Measurements from ENCODE around the gene TEX35.
"Not testable (repeated sequence)": the region's sequence is repeated elsewhere in the genome, so short reads cannot be mapped to it uniquely, and the experiment has no call there.

The TEX35 gene

DNA sequence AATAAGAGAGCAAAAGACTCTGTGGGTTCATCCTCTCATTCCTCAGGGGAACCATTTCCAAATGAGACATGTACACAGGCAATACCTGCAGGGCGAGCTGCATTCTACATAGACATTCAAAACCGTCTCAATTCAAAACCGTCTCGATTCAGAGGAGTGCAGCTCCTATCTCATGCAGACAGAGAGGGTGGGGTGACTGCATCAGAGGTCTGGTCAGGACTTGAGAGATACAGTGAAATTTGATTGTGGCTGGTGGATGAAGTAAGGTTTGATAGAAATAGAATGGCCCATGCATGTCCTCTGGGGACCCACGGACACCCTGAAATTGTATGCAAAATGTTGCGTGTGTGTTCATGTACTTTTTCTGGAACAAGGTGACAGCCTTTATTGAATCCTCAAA is 27.3 kb downstream of the TEX35 start:
- Mint-ChIP-seq H3K36me3 (no peaks in the 10 kb centered on the region), H3K4me3 (no peak overlapping the region), H3K9me3 (no peaks in the 10 kb centered on the region), H3K27me3 (no peaks in the 10 kb centered on the region), H3K27ac (no peak overlapping the region), H3K4me1 (peaks cover 16% of the 10 kb centered on the region)

DNA sequence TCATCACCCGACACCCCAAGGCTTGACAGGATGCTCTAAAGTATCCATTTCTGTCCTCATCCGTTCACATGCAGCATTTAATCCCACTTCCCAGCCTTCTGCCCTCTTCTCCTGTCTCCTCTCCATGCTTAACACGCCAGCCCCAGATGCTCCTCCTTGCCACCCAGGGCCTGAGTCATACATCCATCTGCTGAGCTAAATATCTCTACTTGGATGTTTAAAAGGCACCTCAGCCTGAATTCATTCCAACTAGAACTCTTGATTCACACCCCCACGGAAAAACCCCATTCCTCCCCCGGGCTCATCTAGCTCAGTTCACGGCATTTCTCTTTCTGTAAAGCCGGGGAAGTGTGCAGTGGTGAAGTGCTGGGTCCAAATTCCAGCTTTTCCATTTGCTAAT is 27.7 kb downstream of the TEX35 start:
- H3K9me3 Mint-ChIP-seq = no peaks in the 10 kb centered on the region
- no peaks in the 10 kb centered on the region for H3K27me3 Mint-ChIP-seq
- no peak overlapping the region for H3K27ac Mint-ChIP-seq
- H3K36me3 Mint-ChIP-seq = no peaks in the 10 kb centered on the region
- no peak overlapping the region for H3K4me3 Mint-ChIP-seq
- peaks cover 16% of the 10 kb centered on the region for H3K4me1 Mint-ChIP-seq

DNA sequence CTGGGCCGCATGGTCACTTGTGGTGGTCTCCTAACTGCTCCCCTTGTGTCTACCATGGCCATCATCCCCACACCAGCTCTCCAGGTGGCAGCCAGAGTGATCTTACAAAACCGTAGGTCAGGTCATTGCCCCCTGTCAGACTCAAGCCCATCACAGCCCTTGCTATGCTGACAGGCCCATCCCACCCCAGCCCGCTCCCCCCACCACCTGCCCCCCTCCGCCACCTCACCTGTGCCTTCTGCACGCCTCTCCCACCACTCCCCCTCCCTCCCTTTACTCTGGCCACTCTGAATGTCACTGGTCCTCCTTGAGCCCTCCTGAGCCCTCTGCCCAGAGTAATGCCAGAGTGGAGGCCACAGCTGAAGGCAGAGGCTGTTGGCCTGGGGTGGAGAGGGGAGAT is 28.5 kb downstream of the TEX35 start:
- Mint-ChIP-seq H3K27me3 (no peaks in the 10 kb centered on the region), H3K4me3 (peak overlapping the region; percentile 94), H3K9me3 (no peaks in the 10 kb centered on the region), H3K27ac (peak overlapping the region; percentile 6), H3K36me3 (no peaks in the 10 kb centered on the region), H3K4me1 (peaks cover 16% of the 10 kb centered on the region)

DNA sequence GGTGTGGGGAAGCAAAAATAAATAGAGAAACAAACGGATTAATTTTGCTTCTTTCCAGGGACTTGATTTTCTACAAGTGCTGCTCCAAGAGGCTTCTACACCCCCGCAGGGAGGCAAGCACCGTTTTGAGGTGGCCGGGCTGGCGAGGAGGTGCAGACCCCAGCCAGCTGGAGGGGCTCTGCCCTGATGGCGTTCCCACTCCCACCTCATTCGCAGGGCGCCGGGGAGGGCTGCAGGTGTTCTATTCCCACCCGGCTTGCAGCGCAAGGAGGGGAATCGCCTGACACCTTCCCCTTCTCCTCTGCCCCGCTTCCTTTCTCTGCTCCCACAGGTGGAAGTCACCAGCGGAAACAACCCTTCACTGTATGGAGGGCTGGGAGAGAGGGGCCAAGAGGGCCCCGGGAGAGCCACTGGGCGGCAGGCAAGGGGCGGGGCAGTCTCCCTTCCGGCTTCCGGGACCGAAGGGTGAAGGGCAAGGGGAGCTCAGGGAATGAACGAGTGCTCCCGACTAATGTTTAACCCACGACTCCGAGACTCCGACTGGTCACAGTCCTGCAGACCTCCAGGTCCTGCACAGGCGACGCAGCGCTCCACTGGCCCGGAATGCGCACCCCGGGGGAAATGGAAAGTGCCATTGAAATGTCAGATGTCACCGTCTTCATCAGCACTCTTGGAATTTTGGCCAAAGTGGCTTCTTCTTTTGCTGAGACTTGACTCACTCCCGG is 29.1 kb downstream of the TEX35 start:
- no peaks in the 10 kb centered on the region for H3K9me3 Mint-ChIP-seq
- no peaks in the 10 kb centered on the region for H3K36me3 Mint-ChIP-seq
- H3K4me1 Mint-ChIP-seq = peaks cover 16% of the 10 kb centered on the region
- H3K27ac Mint-ChIP-seq = peak overlapping the region; percentile 65
- H3K27me3 Mint-ChIP-seq = no peaks in the 10 kb centered on the region
- peak overlapping the region; percentile 94 for H3K4me3 Mint-ChIP-seq

DNA sequence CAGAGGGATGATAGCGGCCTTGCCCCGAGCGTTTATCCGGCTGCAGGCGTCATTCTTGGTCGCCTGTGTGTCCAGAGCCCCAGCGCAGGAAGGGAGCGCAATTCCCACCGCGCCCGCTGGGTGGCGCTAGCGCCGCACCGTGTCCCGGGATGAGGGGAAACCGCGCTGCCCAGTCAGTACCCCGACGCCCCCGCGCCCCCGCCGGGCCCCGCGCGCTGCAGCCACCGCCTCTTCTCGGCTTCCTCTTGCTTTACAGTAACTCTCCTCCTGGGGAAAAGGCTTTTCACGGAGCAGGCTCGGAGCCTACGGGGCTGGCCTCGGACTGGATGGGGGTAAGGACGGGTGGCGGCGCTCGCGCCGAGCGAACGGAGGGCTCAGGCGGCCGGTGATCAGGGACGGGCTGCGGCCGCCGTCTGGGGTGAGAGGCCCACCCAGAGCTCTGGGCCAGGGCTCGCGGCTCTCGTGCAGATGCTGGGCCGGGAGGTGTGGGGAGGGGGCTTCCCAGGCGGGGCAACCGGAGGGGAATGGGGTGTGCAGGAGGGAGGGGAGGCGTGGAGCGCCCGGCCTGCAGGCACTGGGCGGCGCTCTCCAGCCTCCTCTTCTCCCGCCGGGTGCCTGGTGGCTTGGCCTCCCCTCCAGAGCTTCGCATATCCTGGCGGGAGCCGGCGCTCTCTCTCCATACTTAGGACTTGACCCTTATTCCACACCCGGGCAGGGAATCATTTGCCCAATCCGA is 29.8 kb downstream of the TEX35 start:
- Mint-ChIP-seq H3K36me3 (no peaks in the 10 kb centered on the region), H3K4me1 (peaks cover 16% of the 10 kb centered on the region), H3K27me3 (no peaks in the 10 kb centered on the region), H3K9me3 (no peaks in the 10 kb centered on the region), H3K4me3 (peak overlapping the region; percentile 94), H3K27ac (peak overlapping the region; percentile 84)

DNA sequence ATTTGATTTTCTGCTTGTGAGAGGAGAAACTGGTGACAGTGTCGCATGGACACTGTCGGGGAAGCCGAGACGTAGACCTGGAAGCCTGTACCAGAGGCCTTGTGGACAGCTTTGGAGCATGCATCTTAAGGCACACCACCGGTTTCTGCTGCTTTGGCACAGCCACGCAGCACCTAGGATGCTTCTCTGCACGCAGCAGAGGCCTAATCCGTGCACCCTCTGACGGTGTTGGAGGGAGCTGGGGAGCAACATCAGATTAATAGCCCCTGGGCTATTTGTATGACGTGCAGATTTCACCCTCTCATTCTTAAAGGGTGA is 30.3 kb downstream of the TEX35 start:
- Mint-ChIP-seq H3K27ac (peak overlapping the region; percentile 84), H3K36me3 (no peaks in the 10 kb centered on the region)

DNA sequence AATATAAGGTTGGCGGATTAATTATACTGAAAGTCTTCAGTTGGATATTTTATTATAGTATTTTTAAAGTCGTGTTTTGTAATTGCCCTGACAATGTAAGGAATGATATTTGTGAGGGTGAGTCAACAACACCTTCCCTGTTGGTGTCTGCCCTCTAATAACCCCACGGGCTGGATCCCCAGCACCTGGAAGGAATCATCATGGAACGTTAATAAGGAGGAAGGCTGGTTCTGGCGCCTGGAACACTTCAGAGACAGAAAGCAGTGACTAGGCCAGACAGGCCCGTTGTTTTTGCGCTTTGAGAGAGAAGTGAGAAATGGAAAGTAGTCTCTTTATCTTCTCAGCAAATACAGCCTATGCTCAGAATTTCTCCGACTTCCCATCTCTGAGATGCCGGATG is 31.6 kb downstream of the TEX35 start:
- Mint-ChIP-seq H3K9me3 (no peaks in the 10 kb centered on the region), H3K27me3 (no peaks in the 10 kb centered on the region), H3K4me1 (peaks cover 16% of the 10 kb centered on the region), H3K27ac (no peak overlapping the region), H3K36me3 (no peaks in the 10 kb centered on the region), H3K4me3 (no peak overlapping the region)

More for the DNA sequence above, 30.3 kb downstream of the TEX35 start:
- peaks cover 16% of the 10 kb centered on the region for H3K4me1 Mint-ChIP-seq
- H3K27me3 Mint-ChIP-seq = no peaks in the 10 kb centered on the region
- no peaks in the 10 kb centered on the region for H3K9me3 Mint-ChIP-seq
- H3K4me3 Mint-ChIP-seq = peak overlapping the region; percentile 94

DNA sequence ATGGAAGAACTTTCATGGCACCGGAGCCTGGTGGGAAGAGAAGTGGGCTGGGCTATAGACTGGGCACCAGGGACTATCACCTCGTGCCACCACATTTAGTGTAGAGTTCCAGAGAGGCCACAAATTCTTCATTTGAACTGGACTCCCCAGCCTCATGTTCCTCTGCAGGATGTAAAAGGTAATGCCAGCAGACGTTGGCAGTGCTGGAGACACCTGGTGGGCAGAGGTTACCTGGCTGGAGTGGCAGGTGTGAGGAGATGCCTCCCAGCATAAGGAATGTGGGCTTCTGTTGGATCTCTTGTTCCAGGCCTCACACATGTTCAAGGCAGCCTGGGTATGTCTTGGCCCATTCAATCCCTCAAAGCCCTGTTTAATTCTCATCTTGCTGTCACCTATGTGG is 35.2 kb downstream of the TEX35 start:
- peaks cover 2% of the 10 kb centered on the region for H3K4me1 Mint-ChIP-seq
- H3K4me3 Mint-ChIP-seq = no peak overlapping the region
- peaks cover 5% of the 10 kb centered on the region for H3K36me3 Mint-ChIP-seq
- H3K9me3 Mint-ChIP-seq = no peaks in the 10 kb centered on the region
- H3K27me3 Mint-ChIP-seq = no peaks in the 10 kb centered on the region
- no peak overlapping the region for H3K27ac Mint-ChIP-seq

DNA sequence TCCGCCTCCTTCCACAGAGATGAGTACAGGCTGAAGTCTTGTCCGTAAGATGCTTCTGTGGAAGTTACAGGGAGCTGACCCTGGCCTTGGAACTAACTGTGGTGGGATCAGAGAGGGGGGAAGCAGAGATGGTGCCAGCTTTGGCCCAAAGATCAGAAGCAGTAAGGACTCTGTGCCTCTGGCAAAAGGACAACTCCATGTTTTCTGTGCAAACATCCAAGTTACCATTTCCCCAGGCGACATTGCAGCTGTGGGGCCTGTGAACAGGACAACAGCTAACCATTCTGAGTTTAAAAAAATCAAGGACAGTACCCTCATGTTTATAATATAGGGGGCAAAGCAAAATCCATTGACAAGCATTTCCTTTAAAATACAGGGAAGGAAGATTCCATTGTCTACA is 38.4 kb downstream of the TEX35 start:
- no peaks in the 10 kb centered on the region for H3K4me1 Mint-ChIP-seq
- H3K4me3 Mint-ChIP-seq = no peak overlapping the region
- H3K9me3 Mint-ChIP-seq = peaks cover 6% of the 10 kb centered on the region
- no peaks in the 10 kb centered on the region for H3K27me3 Mint-ChIP-seq
- no peak overlapping the region for H3K27ac Mint-ChIP-seq
- peaks cover 8% of the 10 kb centered on the region for H3K36me3 Mint-ChIP-seq

DNA sequence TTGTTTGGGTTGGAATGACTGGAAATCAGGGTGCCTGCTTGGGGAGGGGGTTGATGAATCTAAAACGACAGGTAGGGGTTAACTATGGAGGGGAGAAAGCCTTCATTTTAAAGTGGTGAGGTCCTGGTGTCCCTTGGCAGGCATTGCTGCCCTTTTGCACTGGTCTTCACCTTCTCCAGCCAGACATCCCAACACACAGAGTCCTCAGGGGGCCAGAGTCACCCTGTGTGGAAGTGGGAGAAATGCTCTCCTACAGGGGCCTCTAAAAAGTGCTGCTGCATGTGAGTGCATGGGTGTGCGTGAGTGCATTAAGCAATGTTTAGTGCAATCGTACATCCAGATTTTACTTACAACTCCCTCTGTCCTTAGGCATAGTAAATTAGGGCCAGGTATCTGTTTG is 39.0 kb downstream of the TEX35 start:
- Mint-ChIP-seq H3K9me3 (peaks cover 6% of the 10 kb centered on the region), H3K4me1 (no peaks in the 10 kb centered on the region), H3K36me3 (peaks cover 8% of the 10 kb centered on the region), H3K4me3 (no peak overlapping the region), H3K27ac (no peak overlapping the region), H3K27me3 (no peaks in the 10 kb centered on the region)

DNA sequence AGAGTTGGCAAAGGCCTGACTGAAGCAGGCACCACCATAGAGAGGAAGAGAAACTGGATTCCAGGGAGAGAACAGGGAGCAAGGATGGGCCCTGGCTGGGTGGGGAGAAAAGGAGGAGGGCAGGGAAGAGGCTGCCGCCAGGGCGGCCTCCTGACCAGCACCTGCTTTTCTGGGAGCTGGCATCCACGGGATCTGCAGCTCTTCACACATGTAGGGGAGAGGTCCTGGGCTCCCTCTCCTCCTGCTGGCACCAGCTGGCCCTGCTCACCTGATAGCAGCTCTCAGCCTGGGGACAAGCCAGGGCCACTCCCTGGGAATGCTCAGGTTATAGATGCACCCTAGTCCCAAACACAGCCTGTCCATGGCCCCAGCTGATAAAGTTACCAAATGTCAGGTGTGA is 39.9 kb downstream of the TEX35 start:
- Mint-ChIP-seq H3K4me3 (no peak overlapping the region), H3K9me3 (peaks cover 6% of the 10 kb centered on the region), H3K36me3 (peaks cover 8% of the 10 kb centered on the region), H3K4me1 (no peaks in the 10 kb centered on the region), H3K27ac (no peak overlapping the region), H3K27me3 (peaks cover 2% of the 10 kb centered on the region)

DNA sequence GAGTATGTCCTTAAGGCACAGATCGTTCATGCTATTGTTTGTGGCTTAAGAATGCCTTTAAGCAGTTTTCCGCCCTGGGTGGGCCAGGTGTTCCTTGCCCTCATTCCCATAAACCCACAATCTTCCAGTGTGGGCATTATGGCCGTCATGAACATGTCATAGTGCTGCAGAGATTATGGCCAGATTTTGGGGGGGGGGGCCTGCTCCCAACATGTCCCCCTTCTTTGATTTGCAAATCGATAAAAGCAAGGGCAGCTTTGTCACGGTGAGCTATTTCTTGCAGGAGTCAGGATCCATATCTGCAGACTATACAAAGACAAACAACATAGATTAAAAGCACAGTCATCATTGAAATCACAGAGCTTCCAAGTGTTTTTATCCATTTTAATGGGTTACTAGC is 41.4 kb downstream of the TEX35 start:
- H3K27ac Mint-ChIP-seq, H3K36me3 Mint-ChIP-seq, H3K4me3 Mint-ChIP-seq, H3K9me3 Mint-ChIP-seq, H3K4me1 Mint-ChIP-seq, H3K27me3 Mint-ChIP-seq: not testable (repeated sequence)

DNA sequence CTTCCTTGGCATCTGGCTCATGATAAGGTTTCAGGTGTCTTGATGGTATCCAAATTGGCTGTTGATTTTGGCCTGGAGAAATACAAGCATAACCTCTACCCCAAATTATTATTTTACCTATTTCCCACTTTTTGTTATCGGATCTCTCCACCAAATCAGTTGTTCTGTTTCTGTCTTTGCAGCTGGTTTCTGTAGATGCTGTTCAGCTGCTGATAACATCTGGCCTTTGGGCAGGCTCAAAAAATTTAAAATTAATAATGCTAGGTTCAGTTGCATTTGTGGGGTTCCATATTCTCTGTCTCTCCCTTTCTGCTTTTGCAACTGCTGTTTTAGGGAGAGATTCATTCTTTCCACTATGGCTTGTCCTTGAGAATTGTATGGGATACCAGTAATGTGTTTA is 42.7 kb downstream of the TEX35 start:
- not testable (repeated sequence) for H3K9me3 Mint-ChIP-seq, H3K27me3 Mint-ChIP-seq, H3K4me3 Mint-ChIP-seq, H3K27ac Mint-ChIP-seq, H3K36me3 Mint-ChIP-seq, H3K4me1 Mint-ChIP-seq

DNA sequence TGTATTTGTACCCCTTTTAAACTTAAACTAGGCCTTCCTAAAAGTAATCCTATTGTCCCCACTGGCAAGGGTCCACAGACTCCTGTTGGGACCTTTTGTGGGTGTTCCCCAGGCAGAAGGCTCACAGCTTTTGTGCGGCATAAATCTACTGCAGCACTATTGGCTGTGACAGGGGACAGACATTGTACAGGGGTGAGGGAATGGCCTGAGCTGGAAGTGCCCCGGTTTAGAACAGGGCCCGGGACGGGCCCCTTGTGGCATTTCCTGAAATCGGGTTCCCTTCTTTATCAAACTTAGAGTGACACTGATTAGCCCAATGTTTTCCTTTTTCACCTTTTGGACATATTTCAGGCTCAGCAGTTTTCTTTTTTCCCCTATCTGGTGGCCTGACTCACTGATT is 45.9 kb downstream of the TEX35 start:
- not testable (repeated sequence) for H3K36me3 Mint-ChIP-seq, H3K4me3 Mint-ChIP-seq, H3K27ac Mint-ChIP-seq, H3K4me1 Mint-ChIP-seq, H3K9me3 Mint-ChIP-seq, H3K27me3 Mint-ChIP-seq

DNA sequence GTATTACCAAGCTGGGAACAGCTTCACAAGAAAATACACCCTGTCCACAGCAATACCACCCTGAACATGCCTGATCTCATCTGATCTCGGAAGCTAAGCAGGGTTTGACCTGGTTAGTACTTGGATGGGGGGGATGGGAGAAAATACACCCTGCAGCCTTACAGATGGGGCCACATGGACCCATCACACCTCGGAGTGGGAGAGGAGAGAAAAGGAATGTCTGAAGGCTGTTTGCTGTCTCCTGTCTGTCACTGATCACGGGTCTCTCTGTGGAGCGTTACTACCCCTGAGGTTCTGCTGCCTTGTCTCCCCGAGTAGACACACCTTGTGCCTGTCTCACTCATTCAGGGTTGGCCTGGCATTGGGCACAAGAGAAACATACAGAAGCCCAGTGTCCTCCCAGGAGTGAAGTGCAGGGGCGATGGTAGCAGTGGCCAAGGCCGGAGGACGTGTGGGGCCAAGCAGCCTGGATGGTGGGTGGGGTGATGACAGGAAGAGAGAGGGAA is 48.0 kb downstream of the TEX35 start:
- H3K27ac Mint-ChIP-seq = no peak overlapping the region
- H3K36me3 Mint-ChIP-seq = no peaks in the 10 kb centered on the region
- H3K9me3 Mint-ChIP-seq = no peaks in the 10 kb centered on the region
- H3K4me3 Mint-ChIP-seq = no peak overlapping the region
- no peaks in the 10 kb centered on the region for H3K4me1 Mint-ChIP-seq
- peaks cover 2% of the 10 kb centered on the region for H3K27me3 Mint-ChIP-seq

DNA sequence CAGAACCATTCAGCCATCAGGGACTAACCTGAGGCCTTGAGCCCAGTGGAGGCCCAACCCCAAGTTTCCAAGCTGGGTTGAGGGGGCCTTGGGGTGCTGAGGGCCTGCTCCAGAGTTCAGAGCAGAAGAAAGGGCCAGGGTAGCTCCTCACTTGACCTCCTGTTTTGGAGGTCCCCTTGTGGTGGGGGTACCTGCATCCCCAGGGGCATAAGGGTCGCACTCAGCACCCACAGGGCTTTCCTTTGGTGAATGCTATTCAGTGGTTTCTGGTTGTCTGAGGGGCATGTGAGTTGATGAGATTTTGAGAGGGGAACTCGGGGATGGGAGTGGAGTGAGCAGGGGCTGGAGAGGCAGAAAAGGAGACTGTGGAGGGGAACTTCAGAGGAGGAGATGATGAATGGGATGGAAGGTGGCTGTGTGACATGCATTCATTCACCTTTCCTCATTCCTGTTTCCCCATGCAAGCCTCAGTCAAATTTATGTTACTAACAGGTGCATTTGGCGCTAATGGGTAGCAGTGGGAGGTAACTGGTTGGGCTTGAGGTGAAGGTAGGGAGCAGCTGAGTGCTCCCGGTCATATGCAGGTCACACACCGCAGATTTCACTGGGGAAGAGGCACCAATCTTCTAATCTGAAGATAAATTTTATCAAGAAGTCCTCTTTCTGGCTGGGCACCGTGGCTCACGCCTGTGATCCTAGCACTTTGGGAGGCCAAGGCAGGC is 50.4 kb downstream of the TEX35 start:
- Mint-ChIP-seq H3K36me3 (peaks cover 2% of the 10 kb centered on the region), H3K4me3 (no peak overlapping the region), H3K4me1 (no peaks in the 10 kb centered on the region), H3K27ac (no peak overlapping the region), H3K27me3 (no peaks in the 10 kb centered on the region), H3K9me3 (no peaks in the 10 kb centered on the region)
